ENCODE results near the gene SLC38A4. TPM values are rescaled to one million over a fixed set of nuclear protein-coding genes. Genes with fewer than 3 reads are reported as not detected.

SLC38A4 gene
- total RNA-seq, 1 donor, result 0.72 TPM

DNA sequence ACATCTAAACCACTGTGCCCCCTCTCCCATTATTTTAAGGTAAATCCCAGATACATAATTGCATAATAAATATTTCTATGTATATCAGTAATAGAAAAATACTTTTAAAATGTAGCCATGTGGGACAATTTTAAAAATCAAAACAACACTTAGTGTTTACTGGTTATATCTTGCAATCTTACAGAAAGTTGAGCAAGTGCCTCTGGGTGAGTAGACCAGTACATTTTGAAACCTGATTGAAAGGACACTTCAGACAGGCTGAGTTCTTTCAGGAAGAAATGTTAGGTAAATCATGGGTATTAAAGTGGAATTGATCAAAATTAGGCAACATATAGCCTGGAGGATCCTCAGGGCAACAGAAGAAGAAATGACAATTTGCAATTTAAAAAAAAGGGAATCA is 7.2 kb downstream of the SLC38A4 start:
- H3K4me2 ChIP-seq (ENCODE audit: insufficient read depth, low read length), result no peak overlapping the region
- H3K27me3 ChIP-seq (ENCODE audit: insufficient read depth, low read length), result no peaks in the 10 kb centered on the region
- no peaks in the 10 kb centered on the region for H3K4me1 ChIP-seq (ENCODE audit: insufficient read depth, low read length)
- DNase-seq (ENCODE audit: insufficient read length, low spot score, missing footprints), result no peak
- H2AFZ ChIP-seq (ENCODE audit: low read length), result no peak overlapping the region
- TF ChIP-seq, protein P1, sequence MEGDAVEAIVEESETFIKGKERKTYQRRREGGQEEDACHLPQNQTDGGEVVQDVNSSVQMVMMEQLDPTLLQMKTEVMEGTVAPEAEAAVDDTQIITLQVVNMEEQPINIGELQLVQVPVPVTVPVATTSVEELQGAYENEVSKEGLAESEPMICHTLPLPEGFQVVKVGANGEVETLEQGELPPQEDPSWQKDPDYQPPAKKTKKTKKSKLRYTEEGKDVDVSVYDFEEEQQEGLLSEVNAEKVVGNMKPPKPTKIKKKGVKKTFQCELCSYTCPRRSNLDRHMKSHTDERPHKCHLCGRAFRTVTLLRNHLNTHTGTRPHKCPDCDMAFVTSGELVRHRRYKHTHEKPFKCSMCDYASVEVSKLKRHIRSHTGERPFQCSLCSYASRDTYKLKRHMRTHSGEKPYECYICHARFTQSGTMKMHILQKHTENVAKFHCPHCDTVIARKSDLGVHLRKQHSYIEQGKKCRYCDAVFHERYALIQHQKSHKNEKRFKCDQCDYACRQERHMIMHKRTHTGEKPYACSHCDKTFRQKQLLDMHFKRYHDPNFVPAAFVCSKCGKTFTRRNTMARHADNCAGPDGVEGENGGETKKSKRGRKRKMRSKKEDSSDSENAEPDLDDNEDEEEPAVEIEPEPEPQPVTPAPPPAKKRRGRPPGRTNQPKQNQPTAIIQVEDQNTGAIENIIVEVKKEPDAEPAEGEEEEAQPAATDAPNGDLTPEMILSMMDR (IDR thresholded peaks at IDR 0.05; ENCODE audit: extremely low read depth, low read depth, low read length), result no peak
- H4K20me1 ChIP-seq (ENCODE audit: insufficient read depth, low read length), result no peaks in the 10 kb centered on the region
- H3K27ac ChIP-seq (ENCODE audit: low read depth, low read length), result no peak overlapping the region
- no peaks in the 10 kb centered on the region for H3K36me3 ChIP-seq (ENCODE audit: insufficient read depth, low read length)
- H3K9me3 ChIP-seq (ENCODE audit: low read depth, low read length), result no peaks in the 10 kb centered on the region
- no peak overlapping the region for H3K4me3 ChIP-seq (ENCODE audit: insufficient read depth, low read length)
- H3K79me2 ChIP-seq (ENCODE audit: insufficient read depth, low read length), result no peaks in the 10 kb centered on the region

DNA sequence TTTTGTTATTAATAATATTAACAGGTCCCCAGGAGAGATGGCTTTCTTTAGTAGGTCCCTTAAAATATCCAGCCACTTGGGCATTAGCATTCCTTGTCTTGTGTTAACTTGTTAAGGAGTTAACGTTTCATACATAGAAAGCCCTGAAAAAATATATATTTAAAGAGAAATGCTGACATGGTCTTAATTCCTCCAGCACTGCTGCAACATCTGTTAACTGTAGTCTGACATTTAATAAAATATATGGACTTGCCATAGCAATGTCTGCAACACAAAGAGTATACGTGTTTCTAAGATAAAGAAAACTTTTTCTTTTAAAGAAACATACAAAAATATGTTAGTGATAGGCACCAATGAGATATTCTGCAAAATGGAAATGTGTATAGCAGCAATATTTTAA is 10.0 kb downstream of the SLC38A4 start:
- no peaks in the 10 kb centered on the region for H3K36me3 ChIP-seq (ENCODE audit: insufficient read depth, low read length)
- TF ChIP-seq, protein P1 (IDR thresholded peaks at IDR 0.05; ENCODE audit: extremely low read depth, low read depth, low read length), result no peak
- no peak overlapping the region for H3K4me2 ChIP-seq (ENCODE audit: insufficient read depth, low read length)
- no peaks in the 10 kb centered on the region for H3K79me2 ChIP-seq (ENCODE audit: insufficient read depth, low read length)
- H2AFZ ChIP-seq (ENCODE audit: low read length), result no peak overlapping the region
- H3K4me1 ChIP-seq (ENCODE audit: insufficient read depth, low read length), result no peaks in the 10 kb centered on the region
- DNase-seq (ENCODE audit: insufficient read length, low spot score, missing footprints), result no peak
- no peak overlapping the region for H3K4me3 ChIP-seq (ENCODE audit: insufficient read depth, low read length)
- no peaks in the 10 kb centered on the region for H4K20me1 ChIP-seq (ENCODE audit: insufficient read depth, low read length)
- no peaks in the 10 kb centered on the region for H3K27me3 ChIP-seq (ENCODE audit: insufficient read depth, low read length)
- no peak overlapping the region for H3K27ac ChIP-seq (ENCODE audit: low read depth, low read length)
- H3K9me3 ChIP-seq (ENCODE audit: low read depth, low read length), result no peaks in the 10 kb centered on the region

DNA sequence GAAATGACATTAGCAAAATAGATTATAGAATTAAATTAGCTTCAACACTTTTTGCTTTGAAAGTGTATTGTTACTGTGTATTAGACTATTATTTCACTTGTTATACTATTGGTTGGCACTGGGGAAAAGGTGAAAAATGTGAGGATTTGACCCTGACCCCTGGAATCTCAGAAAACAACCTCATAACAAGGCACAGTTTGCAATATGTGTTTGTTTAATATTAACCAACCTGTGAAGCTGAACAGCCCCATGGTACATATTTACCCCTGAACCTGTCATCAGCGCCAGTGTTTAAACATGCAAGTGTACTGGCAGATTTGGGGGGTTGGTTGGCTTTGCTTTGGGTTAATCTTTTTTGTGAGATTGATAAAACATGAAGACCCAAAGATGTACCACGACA is 11.7 kb downstream of the SLC38A4 start:
- no peak overlapping the region for H3K4me2 ChIP-seq (ENCODE audit: insufficient read depth, low read length)
- no peaks in the 10 kb centered on the region for H3K9me3 ChIP-seq (ENCODE audit: low read depth, low read length)
- H3K4me3 ChIP-seq (ENCODE audit: insufficient read depth, low read length), result no peak overlapping the region
- H3K79me2 ChIP-seq (ENCODE audit: insufficient read depth, low read length), result no peaks in the 10 kb centered on the region
- no peaks in the 10 kb centered on the region for H3K36me3 ChIP-seq (ENCODE audit: insufficient read depth, low read length)
- no peaks in the 10 kb centered on the region for H4K20me1 ChIP-seq (ENCODE audit: insufficient read depth, low read length)
- DNase-seq (ENCODE audit: insufficient read length, low spot score, missing footprints), result no peak
- no peaks in the 10 kb centered on the region for H3K4me1 ChIP-seq (ENCODE audit: insufficient read depth, low read length)
- no peak overlapping the region for H2AFZ ChIP-seq (ENCODE audit: low read length)
- no peaks in the 10 kb centered on the region for H3K27me3 ChIP-seq (ENCODE audit: insufficient read depth, low read length)
- TF ChIP-seq, protein P1 (IDR thresholded peaks at IDR 0.05; ENCODE audit: extremely low read depth, low read depth, low read length), result no peak
- H3K27ac ChIP-seq (ENCODE audit: low read depth, low read length), result no peak overlapping the region

DNA sequence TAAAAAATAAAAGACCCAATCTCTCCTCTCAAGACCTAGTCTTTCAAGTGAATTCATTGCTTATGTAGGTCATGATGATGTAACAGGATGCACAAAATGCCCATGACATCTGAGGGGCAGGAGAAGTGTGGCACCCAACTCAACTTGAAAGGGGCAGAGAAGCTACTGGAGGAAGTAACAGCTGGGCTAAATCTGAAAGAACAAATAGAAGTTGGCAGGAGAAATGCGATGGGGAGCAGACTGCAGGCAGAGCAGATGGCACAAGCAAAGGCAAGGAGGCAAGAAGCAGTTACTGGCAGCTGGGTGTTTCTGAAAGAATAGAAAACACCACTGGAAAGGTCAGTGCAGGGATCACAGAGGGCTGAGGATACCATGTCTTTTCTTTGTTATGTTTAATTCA is 14.6 kb downstream of the SLC38A4 start:
- no peak overlapping the region for H3K27ac ChIP-seq (ENCODE audit: low read depth, low read length)
- no peaks in the 10 kb centered on the region for H4K20me1 ChIP-seq (ENCODE audit: insufficient read depth, low read length)

More for the DNA sequence above, 14.6 kb downstream of the SLC38A4 start:
- Histone ChIP-seq H3K9me3 (ENCODE audit: low read depth, low read length) (no peaks in the 10 kb centered on the region), H3K36me3 (ENCODE audit: insufficient read depth, low read length) (no peaks in the 10 kb centered on the region), H3K4me2 (ENCODE audit: insufficient read depth, low read length) (no peak overlapping the region), H3K4me1 (ENCODE audit: insufficient read depth, low read length) (no peaks in the 10 kb centered on the region), H3K27me3 (ENCODE audit: insufficient read depth, low read length) (no peaks in the 10 kb centered on the region), H2AFZ (ENCODE audit: low read length) (no peak overlapping the region), H3K79me2 (ENCODE audit: insufficient read depth, low read length) (no peaks in the 10 kb centered on the region), H3K4me3 (ENCODE audit: insufficient read depth, low read length) (no peak overlapping the region)
- no peak for DNase-seq (ENCODE audit: insufficient read length, low spot score, missing footprints)
- TF ChIP-seq, protein P1 (IDR thresholded peaks at IDR 0.05; ENCODE audit: extremely low read depth, low read depth, low read length), result no peak
